ENCODE data around the gene EXT2.

The EXT2 gene

GRCh38 chr11:44282620-44283019 is 187.1 kb downstream of the EXT2 start:
- Histone ChIP-seq H3K9me3 (ENCODE audit: control insufficient read depth in 5 of 5, low read length in 5 of 5) (no peaks in the 10 kb centered on the region), H3K36me3 (ENCODE audit: control insufficient read depth in 5 of 5, insufficient read depth in 5 of 5, low read length in 5 of 5) (no peaks in the 10 kb centered on the region), H3K27me3 (ENCODE audit: control insufficient read depth in 5 of 5, insufficient read depth in 4 of 5, low read length in 5 of 5) (no peaks in the 10 kb centered on the region), H3K9ac (ENCODE audit: low read length in 5 of 5) (no peak overlapping the region), H3K4me3 (ENCODE audit: low read depth in 1 of 5, low read length in 5 of 5) (no peak overlapping the region), H3K27ac (ENCODE audit: low read depth, low read length) (no peak overlapping the region), H3K4me1 (ENCODE audit: control insufficient read depth in 5 of 5, insufficient read depth in 5 of 5, low read length in 5 of 5) (peaks cover 0 to 2% (median 0%) of the 10 kb centered on the region in 5 donors)

GRCh38 chr11:44285756-44286155 is 190.3 kb downstream of the EXT2 start:
- H3K4me1 ChIP-seq (ENCODE audit: control insufficient read depth in 5 of 5, insufficient read depth in 5 of 5, low read length in 5 of 5), result peaks cover 0 to 3% (median 0%) of the 10 kb centered on the region in 5 donors
- no peaks in the 10 kb centered on the region for H3K9me3 ChIP-seq (ENCODE audit: control insufficient read depth in 5 of 5, low read length in 5 of 5)
- H3K4me3 ChIP-seq (ENCODE audit: low read depth in 1 of 5, low read length in 5 of 5), result no peak overlapping the region
- no peaks in the 10 kb centered on the region for H3K36me3 ChIP-seq (ENCODE audit: control insufficient read depth in 5 of 5, insufficient read depth in 5 of 5, low read length in 5 of 5)
- H3K9ac ChIP-seq (ENCODE audit: low read length in 5 of 5), result no peak overlapping the region
- no peaks in the 10 kb centered on the region for H3K27me3 ChIP-seq (ENCODE audit: control insufficient read depth in 5 of 5, insufficient read depth in 4 of 5, low read length in 5 of 5)
- no peak overlapping the region for H3K27ac ChIP-seq (ENCODE audit: low read depth, low read length)

GRCh38 chr11:44286268-44286880 is 190.9 kb downstream of the EXT2 start:
- Histone ChIP-seq H3K27ac (ENCODE audit: low read depth, low read length) (no peak overlapping the region), H3K9ac (ENCODE audit: low read length in 5 of 5) (no peak overlapping the region), H3K9me3 (ENCODE audit: control insufficient read depth in 5 of 5, low read length in 5 of 5) (no peaks in the 10 kb centered on the region), H3K36me3 (ENCODE audit: control insufficient read depth in 5 of 5, insufficient read depth in 5 of 5, low read length in 5 of 5) (no peaks in the 10 kb centered on the region), H3K4me1 (ENCODE audit: control insufficient read depth in 5 of 5, insufficient read depth in 5 of 5, low read length in 5 of 5) (peaks cover 0 to 3% (median 0%) of the 10 kb centered on the region in 5 donors), H3K27me3 (ENCODE audit: control insufficient read depth in 5 of 5, insufficient read depth in 4 of 5, low read length in 5 of 5) (no peaks in the 10 kb centered on the region), H3K4me3 (ENCODE audit: low read depth in 1 of 5, low read length in 5 of 5) (no peak overlapping the region)

- H3K27me3 ChIP-seq (ENCODE audit: control insufficient read depth in 5 of 5, insufficient read depth in 4 of 5, low read length in 5 of 5), result no peaks in the 10 kb centered on the region
- no peak overlapping the region for H3K4me3 ChIP-seq (ENCODE audit: low read depth in 1 of 5, low read length in 5 of 5)
- H3K36me3 ChIP-seq (ENCODE audit: control insufficient read depth in 5 of 5, insufficient read depth in 5 of 5, low read length in 5 of 5), result no peaks in the 10 kb centered on the region
- no peaks in the 10 kb centered on the region for H3K9me3 ChIP-seq (ENCODE audit: control insufficient read depth in 5 of 5, low read length in 5 of 5)
- peaks cover 0 to 3% (median 0%) of the 10 kb centered on the region in 5 donors for H3K4me1 ChIP-seq (ENCODE audit: control insufficient read depth in 5 of 5, insufficient read depth in 5 of 5, low read length in 5 of 5)
- no peak overlapping the region for H3K27ac ChIP-seq (ENCODE audit: low read depth, low read length)
- H3K9ac ChIP-seq (ENCODE audit: low read length in 5 of 5), result no peak overlapping the region
Measured at GRCh38 chr11:44286911-44287310, 191.4 kb downstream of the EXT2 start.

GRCh38 chr11:44288133-44288526 is 192.7 kb downstream of the EXT2 start:
- Histone ChIP-seq H3K4me3 (ENCODE audit: low read depth in 1 of 5, low read length in 5 of 5) (no peak overlapping the region), H3K27me3 (ENCODE audit: control insufficient read depth in 5 of 5, insufficient read depth in 4 of 5, low read length in 5 of 5) (no peaks in the 10 kb centered on the region), H3K36me3 (ENCODE audit: control insufficient read depth in 5 of 5, insufficient read depth in 5 of 5, low read length in 5 of 5) (no peaks in the 10 kb centered on the region), H3K9ac (ENCODE audit: low read length in 5 of 5) (no peak overlapping the region), H3K27ac (ENCODE audit: low read depth, low read length) (no peak overlapping the region), H3K4me1 (ENCODE audit: control insufficient read depth in 5 of 5, insufficient read depth in 5 of 5, low read length in 5 of 5) (peaks cover 0 to 3% (median 0%) of the 10 kb centered on the region in 5 donors), H3K9me3 (ENCODE audit: control insufficient read depth in 5 of 5, low read length in 5 of 5) (no peaks in the 10 kb centered on the region)

- Histone ChIP-seq H3K36me3 (ENCODE audit: control insufficient read depth in 5 of 5, insufficient read depth in 5 of 5, low read length in 5 of 5) (no peaks in the 10 kb centered on the region), H3K9ac (ENCODE audit: low read length in 5 of 5) (no peak overlapping the region), H3K27me3 (ENCODE audit: control insufficient read depth in 5 of 5, insufficient read depth in 4 of 5, low read length in 5 of 5) (peaks cover 0 to 4% (median 0%) of the 10 kb centered on the region in 5 donors), H3K9me3 (ENCODE audit: control insufficient read depth in 5 of 5, low read length in 5 of 5) (no peaks in the 10 kb centered on the region), H3K4me3 (ENCODE audit: low read depth in 1 of 5, low read length in 5 of 5) (no peak overlapping the region), H3K4me1 (ENCODE audit: control insufficient read depth in 5 of 5, insufficient read depth in 5 of 5, low read length in 5 of 5) (peaks cover 0 to 3% (median 0%) of the 10 kb centered on the region in 5 donors), H3K27ac (ENCODE audit: low read depth, low read length) (no peak overlapping the region)
Measured at GRCh38 chr11:44290208-44290607, 194.7 kb downstream of the EXT2 start.

Data from subcutaneous abdominal adipose tissue (tissue), 5 donors.